GM19328 (cell line): Measurements from ENCODE around the gene GSC2.

Experiments used
- ATAC-seq: cut with Tn5 transposase; IDR thresholded peaks from one replicate; pipeline ENCODE4 v1.9.1; 2021; ENCODE audit warnings: mild to moderate bottlenecking, moderate library complexity; ENCODE audit not compliant: unreplicated experiment

Gene GSC2, protein sequence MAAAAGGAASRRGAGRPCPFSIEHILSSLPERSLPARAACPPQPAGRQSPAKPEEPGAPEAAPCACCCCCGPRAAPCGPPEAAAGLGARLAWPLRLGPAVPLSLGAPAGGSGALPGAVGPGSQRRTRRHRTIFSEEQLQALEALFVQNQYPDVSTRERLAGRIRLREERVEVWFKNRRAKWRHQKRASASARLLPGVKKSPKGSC

DNA sequence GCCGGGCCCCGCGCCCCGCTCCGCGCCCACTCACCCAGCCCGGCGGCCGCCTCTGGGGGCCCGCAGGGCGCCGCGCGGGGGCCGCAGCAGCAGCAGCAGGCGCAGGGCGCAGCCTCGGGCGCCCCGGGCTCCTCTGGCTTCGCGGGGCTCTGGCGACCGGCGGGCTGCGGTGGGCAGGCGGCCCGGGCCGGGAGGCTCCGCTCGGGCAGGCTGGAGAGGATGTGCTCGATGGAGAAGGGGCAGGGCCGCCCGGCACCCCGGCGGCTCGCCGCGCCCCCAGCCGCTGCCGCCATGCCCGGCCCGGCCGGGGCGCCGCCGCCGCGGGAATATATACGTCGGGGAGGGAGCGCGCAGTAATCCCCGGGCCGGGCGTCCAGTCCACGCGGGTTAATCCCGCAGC lies at the start of gene GSC2:
TSS of gene GSC2 (minus strand) at position 302 of the 400 bp plus-strand sequence. CDS start at position 293, 9 bp downstream.
- no peak for ATAC-seq

DNA sequence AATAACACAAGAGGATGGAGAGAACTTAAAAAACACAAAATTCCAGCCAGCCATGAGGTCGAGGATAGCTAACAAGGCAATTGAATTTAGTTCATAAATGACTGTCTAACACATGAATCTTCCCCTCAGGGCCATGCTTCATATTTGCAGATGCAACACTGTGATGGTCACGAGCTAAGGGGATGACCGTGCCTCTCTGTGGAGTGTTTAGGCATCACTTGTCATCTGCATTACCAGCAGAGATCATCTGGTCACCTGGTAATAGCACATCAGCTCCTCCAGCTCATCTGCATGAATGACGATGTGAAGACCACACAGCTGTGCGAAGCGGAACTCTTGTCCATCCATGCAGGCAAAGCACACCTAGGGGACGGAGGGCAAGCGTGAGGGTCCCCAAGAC lies 49.4 kb upstream of the GSC2 start:
- no peak for ATAC-seq

DNA sequence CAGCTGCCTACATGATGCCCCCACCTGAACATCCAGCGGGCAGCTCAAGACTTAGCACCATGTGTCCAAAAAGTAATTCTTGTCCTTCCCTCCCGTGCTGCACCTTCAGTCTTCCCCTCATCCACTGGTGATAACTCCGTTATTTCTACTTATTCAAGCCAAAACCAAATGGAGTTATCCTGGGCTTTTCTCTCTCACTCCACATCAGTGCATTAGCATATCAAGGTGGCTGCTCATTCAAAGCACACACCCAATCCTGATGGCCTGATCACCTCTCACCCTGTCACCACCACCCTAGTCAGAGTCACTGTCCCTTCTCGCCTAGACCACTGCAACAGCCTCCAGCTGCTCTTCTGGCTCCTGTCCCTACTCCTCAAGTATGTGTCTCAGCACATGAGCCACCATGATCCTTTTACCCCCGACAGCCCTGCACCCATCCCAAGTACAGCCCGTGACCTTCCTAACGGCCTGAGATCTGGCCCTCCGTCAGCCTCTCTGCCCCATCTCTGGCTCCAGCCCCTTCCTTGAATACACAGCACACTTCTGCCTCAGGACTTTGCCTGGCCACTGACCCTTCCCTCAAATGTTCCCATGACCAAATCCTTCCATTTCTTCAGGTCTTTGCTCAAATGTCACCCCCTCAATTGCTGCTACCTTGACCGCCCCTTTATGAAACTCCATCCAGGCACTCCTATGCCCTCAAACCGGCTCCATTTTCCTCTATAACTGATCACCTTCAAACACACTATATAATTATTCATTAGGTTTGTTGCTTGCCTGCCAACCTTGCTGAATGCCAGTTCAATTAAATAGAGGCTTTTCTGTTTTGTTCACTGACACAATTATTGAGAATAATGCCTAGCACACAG lies 48.1 kb upstream of the GSC2 start:
- ATAC-seq: no peak

DNA sequence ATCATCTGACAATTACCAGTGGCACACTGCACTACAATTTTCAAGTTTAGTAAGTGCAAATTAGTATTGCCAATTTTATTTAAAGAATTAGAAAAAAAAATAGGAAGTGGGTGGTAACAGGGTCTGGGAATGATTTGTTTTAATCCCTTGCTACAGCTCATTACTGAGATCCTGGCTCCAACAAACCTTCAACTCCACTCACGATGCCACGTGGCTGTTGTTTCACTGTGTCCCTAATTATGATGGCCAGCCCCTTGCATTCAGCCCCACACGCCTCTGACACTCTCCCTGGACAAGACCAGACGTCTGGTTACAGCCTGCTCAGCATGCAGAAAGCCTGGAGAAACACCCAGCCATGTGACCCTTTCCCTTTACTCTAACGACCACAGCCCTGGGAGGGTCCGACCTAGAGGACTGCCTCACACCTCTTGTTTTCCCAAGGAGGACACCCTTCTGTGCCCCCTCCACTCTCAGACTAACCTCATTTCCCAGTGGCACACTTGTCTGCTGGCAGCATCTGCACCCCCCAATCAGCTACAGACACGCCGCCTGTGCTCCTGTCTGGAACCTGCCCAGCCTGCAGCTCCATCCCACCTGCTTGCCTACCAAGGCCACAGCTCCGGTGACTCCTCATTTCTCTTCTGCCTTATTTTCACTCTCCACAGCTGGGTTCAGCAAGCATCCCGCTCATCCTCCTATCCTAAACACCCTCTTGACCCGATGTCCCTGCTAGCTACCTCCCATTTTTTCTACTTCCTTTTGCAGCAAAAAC lies 46.9 kb upstream of the GSC2 start:
- ATAC-seq: no peak

DNA sequence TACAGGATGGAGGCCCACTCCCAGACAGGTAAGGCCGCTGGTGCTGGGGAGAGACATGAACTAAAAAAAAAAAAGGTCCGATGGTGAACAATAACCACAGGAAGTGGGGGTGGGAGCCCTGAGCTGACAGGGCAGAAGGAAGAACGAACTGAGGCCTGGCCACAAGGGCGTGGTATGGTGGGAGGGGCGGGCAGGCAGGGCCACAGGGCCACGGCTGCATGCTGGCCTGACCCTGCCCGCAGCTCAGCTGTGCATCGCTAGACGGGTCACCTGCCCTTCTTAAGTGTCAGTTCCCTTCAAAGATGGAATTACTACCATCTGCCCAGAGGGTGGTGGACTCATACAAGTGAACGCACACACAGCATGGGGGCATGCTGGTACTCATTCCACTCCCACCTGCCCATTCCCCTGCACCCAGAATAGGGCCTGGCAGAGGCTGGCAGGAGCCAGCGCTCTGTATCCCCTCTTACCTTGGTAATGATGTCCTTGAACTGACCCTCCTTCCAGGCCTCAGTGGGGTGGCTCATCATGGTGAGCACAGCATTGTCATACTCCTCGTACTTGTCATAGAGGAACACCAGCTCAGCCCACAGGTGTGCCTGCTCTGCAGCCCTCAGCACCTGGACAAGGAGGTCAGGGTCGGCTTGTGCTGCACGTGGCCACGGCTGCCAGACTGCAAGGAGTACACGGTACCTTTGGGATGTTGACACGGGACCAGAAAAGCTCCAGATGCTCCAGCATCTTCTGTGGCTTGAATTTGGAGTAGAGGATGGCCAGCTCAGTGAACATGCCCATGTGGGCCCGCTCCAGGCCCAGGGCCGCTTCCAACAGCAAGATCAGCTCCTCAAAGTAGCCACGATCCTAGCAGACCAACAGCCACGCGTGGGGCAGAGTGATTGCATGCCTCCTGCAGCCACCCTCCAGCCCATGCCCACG lies 46.0 kb upstream of the GSC2 start:
- no peak for ATAC-seq

DNA sequence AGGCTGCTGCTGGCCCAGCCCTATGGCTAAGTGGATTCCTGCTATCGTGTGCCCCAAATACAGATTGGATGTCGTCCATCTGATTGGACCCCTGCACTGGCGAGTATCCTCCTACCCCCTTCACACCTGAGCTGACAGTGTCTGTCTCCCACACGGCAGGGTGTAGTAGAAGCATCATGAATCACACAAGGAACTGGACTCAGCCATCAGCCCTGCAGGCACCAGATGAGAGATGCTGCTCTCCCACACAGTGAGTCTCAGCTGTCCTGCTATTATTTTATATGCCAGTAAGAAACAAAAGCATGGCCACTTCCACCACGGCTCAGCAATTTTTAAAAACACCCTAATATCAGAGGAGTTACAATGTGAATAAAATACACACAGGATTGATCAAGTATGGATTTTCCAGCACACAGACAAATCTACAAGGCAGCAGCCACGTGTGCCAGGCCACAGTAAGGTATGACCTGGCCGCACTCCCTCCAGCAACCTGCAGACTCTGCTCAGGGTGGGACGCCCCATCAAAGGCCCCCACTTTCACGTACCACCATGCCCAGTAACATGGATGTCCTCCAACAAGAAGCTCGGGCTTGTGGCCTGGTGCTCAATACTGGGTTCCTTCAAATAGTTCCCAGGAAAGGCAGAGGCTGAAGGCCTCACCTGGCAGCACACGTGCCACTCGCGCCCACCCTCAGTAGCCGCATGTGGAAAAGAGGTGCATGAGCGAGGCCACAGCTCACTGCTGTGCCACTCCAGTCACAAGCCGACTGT lies 44.9 kb upstream of the GSC2 start:
- no peak for ATAC-seq

DNA sequence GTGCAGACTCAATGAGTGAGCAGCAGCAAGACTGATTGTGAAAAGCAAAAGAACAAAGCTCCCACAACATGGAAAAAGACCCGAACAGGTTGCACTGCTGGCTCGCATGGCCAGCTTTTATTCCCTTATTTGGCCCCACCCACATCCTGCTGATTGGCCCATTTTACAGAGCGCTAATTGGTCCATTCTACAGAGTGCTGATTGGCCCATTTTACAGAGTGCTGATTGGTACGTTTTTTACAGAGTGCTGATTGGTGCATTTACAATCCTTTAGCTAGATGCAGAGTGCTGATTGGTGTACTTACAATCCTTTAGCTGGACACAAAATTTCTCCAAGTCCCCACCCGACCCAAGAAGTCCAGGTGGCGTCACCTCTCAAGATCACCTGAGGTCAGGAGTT lies 43.8 kb upstream of the GSC2 start:
- ATAC-seq: no peak

DNA sequence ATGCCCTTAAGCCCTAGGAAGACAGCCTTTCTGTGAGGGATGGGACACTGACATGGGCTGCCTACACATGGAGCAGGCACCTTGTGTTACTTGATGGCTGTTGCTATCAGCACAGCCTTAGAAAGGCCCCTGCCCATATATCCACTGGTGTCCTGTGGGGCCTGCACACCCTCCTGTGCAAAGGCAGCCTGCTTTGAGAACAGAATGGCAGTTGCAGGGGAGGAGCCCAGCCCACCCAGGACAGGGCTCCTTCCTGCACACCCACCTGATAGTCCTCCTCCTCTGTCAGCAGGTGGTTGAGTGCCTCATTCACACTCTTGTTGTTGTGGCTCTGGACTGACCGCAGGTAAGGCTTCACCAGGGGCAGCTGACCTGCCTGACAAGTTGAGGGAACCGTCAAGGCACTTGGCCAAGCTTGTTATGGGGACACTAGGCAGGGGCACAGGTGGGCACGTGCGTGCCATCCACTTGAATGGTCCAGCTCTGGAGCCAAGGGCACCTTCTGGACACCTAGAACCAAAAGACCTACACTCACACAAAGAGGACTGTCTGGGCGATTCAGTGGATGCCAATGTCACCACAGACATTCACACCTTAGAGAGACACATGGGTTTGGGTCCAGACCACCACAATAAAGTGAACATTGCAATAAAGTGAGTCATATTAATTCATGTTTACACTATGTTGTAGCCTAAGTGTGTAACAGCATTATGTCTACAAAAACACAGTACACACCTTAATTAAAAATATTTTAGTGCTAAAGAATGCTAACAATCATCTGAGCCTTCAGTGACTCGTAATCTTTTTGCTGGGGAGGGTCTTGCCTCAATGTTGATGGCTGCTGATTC lies 37.8 kb upstream of the GSC2 start:
- no peak for ATAC-seq

DNA sequence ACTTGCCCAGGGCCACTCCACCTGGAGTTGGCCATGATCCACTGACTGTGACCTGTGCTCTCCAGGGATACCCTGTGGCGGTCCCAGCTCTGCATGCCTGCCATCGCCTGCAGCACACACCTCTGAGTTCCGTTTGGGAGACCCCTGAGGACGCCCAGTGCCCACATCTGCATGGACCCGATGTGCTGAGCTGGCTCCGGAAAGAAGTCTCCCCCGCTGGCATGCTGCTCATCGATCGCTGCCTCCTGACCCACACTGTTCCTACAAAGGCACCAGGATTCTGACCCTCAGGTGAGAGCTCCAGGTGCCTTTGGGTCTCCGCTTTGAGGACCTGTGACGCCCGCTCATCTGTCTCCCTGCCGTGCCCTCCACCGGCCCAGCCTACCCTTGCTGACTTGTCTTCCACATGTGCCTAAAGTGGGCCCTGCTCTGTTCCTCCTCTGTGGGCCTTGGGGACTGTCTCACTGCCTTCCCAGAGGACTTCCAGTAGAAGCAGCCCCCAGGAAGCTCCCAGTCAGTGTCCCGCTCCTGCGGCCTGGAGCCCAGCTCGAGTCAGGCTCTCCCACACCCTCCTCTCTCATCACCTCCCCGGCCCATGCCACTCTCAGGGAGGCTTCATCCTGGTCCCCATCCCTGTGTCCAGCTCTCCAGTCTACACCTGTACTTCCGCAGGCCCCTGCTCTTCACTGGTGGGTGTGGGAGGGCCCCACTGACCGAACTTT lies 34.3 kb upstream of the GSC2 start:
- ATAC-seq: no peak

DNA sequence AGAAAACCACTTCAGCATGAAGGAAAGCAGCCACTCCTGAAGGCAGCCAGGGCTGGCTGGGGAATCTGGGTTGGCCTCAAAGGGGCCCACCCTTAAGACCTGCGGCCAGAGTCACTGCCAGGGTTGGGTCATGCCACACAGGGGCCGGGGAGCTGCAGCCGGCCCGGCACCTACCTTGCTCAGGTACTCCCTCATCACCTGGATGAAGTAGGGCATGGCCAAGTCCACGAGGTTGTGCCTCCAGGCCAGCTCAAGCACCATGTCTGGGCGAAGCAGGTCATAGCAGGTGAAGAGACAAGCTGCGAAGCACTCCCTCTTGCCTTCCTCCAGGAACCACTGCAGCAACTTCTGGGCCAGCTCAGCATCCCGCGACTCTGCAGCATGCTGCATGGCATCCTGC lies 33.1 kb upstream of the GSC2 start:
- no peak for ATAC-seq

DNA sequence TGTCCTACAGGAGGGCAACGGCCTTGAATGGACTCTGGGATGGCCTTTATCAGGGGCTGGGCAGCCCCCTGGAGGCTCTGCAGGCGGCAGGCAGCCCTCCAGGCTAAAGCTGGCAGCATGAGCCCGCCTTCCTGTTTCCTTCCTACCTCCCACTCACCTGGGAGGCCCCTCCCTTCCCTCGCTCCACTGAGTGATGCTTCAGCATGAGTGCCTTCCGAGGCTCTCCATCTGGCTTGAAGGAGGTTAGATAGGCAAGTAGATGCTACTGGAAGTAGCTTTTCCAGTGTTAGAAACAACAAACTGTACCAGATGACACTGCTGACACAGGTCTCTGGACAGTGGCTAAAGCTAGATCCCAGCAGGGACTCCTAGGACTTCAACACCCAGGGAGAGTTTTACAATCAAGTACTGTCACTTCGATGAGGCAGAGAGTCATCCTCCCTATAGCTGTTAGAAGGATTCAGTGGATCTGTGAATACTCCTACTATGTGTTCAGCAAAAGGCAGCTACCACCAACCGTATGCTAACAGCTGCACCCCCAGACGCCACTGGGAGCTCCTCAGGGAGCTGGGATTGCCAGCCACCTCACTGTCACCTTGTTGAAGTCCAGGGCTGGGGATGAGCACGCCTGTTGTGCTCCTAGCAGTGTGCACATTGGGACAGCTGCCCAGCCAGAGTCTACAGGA lies 32.5 kb upstream of the GSC2 start:
- no peak for ATAC-seq

DNA sequence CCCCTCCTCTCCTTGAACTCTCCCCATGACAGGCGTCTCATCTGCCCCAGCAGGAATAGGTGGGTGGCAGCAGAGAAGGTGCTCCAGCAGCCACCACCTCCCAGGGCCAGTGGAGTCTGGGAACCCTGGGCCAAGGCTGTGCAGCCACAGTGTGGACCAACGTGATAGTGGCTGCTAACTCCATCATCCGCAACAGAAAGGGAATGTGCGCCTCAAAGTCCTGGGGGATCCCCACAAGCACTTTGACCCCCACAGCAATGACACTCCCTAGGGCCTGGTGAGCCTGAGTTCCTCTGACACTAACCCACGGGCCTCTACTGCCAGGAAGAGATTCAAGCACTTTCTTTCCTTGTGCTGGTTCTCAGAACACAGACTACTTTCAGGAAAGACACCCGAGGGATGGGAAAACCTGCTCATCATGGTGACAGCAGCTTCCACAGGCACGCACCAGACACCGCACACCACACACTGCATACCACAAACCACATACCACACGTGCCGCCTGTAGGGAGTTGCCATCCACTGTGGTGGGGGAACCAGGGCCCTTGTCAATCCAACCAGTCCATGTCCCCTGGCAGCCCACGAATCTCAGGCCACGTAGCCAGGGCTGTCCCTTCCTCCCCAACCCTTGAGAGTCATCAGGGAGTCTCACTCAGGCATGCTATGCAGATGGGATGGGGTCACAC lies 31.8 kb upstream of the GSC2 start:
- no peak for ATAC-seq

DNA sequence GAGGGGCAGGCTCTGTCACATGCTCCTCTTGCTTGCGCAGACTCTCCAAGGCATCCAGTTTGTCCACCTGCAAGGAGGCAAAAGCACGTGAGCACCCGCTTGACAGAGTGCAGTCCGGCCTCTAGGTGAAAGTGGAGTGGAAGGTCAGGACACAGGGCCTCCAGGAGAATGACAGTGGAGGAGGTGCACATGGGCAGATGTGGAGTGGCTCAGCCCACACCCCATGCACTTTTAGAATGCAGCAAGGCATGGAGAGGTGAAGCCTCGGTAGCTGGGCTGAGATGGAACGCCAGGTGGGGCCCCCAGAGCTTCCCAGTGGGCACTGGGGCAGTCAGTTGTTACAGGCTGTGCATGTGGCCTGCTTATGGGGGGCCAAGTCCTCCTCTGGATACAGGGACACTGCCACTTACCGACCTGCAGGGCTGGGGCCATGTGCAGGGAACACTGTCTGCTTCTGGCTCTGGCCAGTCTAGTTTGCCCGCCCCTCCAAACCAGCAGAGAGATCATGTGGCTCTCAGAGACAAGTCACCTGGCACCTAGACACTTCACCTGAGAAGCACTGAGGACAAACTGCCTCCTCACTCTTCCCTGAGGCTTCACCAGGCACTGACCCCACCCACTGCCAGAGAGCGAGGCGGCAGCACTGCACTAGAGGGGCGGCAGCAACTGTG lies 30.8 kb upstream of the GSC2 start:
- ATAC-seq: no peak

DNA sequence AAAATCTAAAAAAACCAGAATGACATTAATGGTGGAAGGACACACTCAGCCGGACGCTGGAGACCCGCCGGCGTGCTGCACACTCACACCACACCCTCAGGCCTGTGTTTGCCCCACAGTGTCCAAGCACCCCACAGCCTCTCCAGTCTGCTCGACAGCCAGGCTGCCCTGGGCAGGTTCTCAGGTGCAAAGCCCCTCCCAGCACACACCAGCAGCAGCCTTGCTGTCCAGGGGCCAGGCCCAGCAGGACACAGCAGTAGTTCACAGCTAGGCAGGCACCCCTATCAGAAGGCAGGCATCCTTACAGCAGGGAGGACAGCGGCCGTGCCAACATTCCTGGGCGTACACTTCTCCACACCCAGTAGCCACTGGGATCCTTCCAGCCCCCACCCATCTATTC lies 30.1 kb upstream of the GSC2 start:
- no peak for ATAC-seq

DNA sequence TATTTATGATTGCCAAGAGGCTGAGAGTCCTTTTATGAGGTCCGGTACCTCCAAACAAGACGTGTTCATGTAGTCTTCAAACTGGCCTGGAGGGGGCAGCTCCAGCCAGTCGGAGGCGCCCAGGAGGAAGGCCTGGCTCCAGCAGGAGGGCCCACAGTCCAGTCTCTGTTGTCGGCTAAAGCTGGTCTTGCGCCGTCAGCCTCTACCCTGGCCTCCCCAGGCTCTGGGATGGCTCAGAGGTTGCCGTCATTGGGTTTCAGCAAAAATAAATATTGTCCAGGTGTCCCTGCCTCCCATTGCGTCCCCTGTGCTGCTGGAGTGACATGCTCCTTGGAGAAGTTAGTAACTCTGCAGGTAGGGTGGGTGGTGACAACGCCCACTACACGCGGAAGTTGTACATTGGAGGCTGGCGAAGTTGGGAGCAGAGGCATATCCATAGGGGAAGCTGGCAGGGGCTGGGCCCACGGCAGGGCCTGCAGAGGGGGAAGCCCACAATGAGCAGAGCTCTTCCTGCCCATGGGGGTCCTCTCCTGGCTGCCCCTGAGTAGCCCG lies 29.5 kb upstream of the GSC2 start:
- no peak for ATAC-seq
